Measurements from ENCODE around the gene IL31RA. TPM values are rescaled to one million over a fixed set of nuclear protein-coding genes. Genes with fewer than 3 reads are reported as not detected.

The IL31RA gene
- total and polyA plus RNA-seq, 9 donors = 0.15 to 0.67 (median 0.24) TPM; not detected in 2

GRCh38 chr5:55856516-55857246 lies 5.5 kb downstream of the IL31RA start:
- no peaks in the 10 kb centered on the region for H3K36me3 ChIP-seq
- H3K27ac ChIP-seq = no peak overlapping the region
- TF ChIP-seq, protein P1, sequence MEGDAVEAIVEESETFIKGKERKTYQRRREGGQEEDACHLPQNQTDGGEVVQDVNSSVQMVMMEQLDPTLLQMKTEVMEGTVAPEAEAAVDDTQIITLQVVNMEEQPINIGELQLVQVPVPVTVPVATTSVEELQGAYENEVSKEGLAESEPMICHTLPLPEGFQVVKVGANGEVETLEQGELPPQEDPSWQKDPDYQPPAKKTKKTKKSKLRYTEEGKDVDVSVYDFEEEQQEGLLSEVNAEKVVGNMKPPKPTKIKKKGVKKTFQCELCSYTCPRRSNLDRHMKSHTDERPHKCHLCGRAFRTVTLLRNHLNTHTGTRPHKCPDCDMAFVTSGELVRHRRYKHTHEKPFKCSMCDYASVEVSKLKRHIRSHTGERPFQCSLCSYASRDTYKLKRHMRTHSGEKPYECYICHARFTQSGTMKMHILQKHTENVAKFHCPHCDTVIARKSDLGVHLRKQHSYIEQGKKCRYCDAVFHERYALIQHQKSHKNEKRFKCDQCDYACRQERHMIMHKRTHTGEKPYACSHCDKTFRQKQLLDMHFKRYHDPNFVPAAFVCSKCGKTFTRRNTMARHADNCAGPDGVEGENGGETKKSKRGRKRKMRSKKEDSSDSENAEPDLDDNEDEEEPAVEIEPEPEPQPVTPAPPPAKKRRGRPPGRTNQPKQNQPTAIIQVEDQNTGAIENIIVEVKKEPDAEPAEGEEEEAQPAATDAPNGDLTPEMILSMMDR (IDR thresholded peaks at IDR 0.05) = no peak
- no peak for TF ChIP-seq POLR2A (IDR thresholded peaks at IDR 0.05)
- TF ChIP-seq EP300 (IDR thresholded peaks at IDR 0.05) = no peak
- intact Hi-C loops (cut with DNase I) = no loop called here
- no peaks in the 10 kb centered on the region for H3K9me3 ChIP-seq
- WGBS, 3 donors = 86 to 94% (median 86%) methylated on average over 5 of the region's 5 CpGs
- no peak for DNase-seq
- H3K4me3 ChIP-seq = no peak overlapping the region
- H3K27me3 ChIP-seq = no peaks in the 10 kb centered on the region
- H3K4me1 ChIP-seq (ENCODE audit: insufficient read depth) = no peaks in the 10 kb centered on the region

DNA sequence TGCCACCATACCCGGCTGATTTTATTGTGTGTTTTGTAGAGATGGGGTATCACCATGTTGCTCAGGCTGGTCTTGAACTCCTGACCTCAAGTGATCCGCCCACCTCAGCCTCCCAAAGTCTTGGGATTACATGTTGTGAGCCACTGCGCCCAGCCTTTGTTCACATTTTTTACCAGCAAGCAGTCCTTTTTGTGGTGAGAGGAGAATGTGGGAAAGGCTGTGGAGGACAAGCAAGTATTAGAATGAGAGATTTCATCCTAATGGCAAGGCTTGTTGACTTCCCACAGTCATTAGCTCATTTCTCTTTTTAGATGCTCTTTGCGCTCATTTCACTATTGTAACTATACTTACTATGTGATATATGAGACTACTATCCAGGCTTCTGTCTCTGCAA lies 6.1 kb downstream of the IL31RA start:
- WGBS, 3 donors = 88 to 90% (median 90%) methylated on average over 4 of the region's 4 CpGs
- Histone ChIP-seq H3K4me3 (no peak overlapping the region), H3K36me3 (no peaks in the 10 kb centered on the region), H3K9me3 (no peaks in the 10 kb centered on the region), H3K27me3 (no peaks in the 10 kb centered on the region), H3K27ac (no peak overlapping the region), H3K4me1 (ENCODE audit: insufficient read depth) (no peaks in the 10 kb centered on the region)
- no peak for DNase-seq
- intact Hi-C loops (cut with DNase I) = no loop called here
- TF ChIP-seq EP300 (IDR thresholded peaks at IDR 0.05) = no peak

GRCh38 chr5:55858104-55858503 lies 6.9 kb downstream of the IL31RA start:
- Histone ChIP-seq H3K4me1 (ENCODE audit: insufficient read depth) (no peaks in the 10 kb centered on the region), H3K27me3 (no peaks in the 10 kb centered on the region)

DNA sequence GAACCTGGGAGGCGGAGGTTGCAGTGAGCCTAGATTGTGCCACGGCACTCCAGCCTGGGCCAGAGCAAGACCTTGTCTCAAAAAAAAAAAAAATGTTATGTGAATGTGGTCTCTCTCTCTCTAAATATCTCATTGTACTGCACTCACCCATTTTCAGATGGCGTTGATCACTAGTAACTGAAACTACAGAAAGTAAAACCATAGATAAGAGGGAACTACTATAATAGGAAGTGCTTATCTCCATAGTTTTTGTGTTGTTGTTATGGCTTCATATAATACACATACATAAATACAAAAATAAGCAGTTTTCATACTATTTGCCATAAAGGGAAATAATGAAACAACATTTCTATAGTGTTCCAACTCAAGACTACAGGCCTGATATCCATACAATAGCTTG lies 9.1 kb downstream of the IL31RA start:
- no peak for TF ChIP-seq EP300 (IDR thresholded peaks at IDR 0.05)
- no peak for TF ChIP-seq POLR2A (IDR thresholded peaks at IDR 0.05)
- TF ChIP-seq, protein P1 (IDR thresholded peaks at IDR 0.05) = no peak
- no peak overlapping the region for H3K4me3 ChIP-seq
- no peaks in the 10 kb centered on the region for H3K4me1 ChIP-seq (ENCODE audit: insufficient read depth)
- no peak overlapping the region for H3K27ac ChIP-seq
- no peak for DNase-seq
- H3K9me3 ChIP-seq = no peaks in the 10 kb centered on the region
- 56 to 76% (median 74%) methylated on average over 3 of the region's 3 CpGs for WGBS, 3 donors
- intact Hi-C loops (cut with DNase I) = no loop called here
- no peaks in the 10 kb centered on the region for H3K27me3 ChIP-seq
- H3K36me3 ChIP-seq = no peaks in the 10 kb centered on the region

More at GRCh38 chr5:55858104-55858503, 6.9 kb downstream of the IL31RA start:
- no peak overlapping the region for H3K27ac ChIP-seq
- TF ChIP-seq POLR2A (IDR thresholded peaks at IDR 0.05) (no peak), EP300 (IDR thresholded peaks at IDR 0.05) (no peak)
- TF ChIP-seq, protein P1 (IDR thresholded peaks at IDR 0.05) = no peak
- no peaks in the 10 kb centered on the region for H3K9me3 ChIP-seq
- 86 to 92% (median 86%) methylated on average over 2 of the region's 2 CpGs for WGBS, 3 donors
- intact Hi-C loops (cut with DNase I) = no loop called here
- DNase-seq = no peak
- no peaks in the 10 kb centered on the region for H3K36me3 ChIP-seq
- H3K4me3 ChIP-seq = no peak overlapping the region

DNA sequence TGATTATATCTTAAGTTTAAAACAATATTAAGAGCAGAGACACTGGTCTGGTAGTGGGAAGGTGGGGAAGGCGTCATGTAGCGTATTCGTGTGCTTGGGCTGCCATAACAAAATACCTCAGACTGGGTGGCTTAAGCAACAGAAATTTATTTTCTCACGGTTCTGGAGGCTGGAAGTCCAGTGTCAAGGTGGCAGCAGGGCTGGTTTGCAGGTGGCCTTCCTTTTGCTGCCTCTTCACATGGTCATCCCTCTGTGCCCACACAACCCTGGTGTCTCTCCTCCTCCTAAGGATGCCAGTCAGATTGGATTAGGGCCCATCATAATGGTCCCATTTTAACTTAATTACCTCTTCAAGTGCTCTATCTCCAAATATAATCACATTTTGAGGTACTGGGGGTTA lies 9.6 kb downstream of the IL31RA start:
- intact Hi-C loops (cut with DNase I) = no loop called here
- WGBS, 3 donors = 73 to 83% (median 79%) methylated on average over 4 of the region's 4 CpGs
- no peaks in the 10 kb centered on the region for H3K36me3 ChIP-seq
- H3K27me3 ChIP-seq = no peaks in the 10 kb centered on the region
- no peak overlapping the region for H3K4me3 ChIP-seq
- no peak for DNase-seq
- no peaks in the 10 kb centered on the region for H3K9me3 ChIP-seq
- no peaks in the 10 kb centered on the region for H3K4me1 ChIP-seq (ENCODE audit: insufficient read depth)
- TF ChIP-seq EP300 (IDR thresholded peaks at IDR 0.05) (no peak), POLR2A (IDR thresholded peaks at IDR 0.05) (no peak)
- TF ChIP-seq, protein P1 (IDR thresholded peaks at IDR 0.05) = no peak
- no peak overlapping the region for H3K27ac ChIP-seq
